ENCODE results near the gene SEL1L2. TPM values are rescaled to one million over a fixed set of nuclear protein-coding genes. Genes with fewer than 3 reads are reported as not detected.

The SEL1L2 gene
- total RNA-seq, 4 donors from 2014 or later: not detected

GRCh38 chr20:13824459-13824858 is 166.0 kb downstream of the SEL1L2 start:
- Histone ChIP-seq H3K9me3 (no peaks in the 10 kb centered on the region), H3K27me3 (no peaks in the 10 kb centered on the region), H3K4me3 (no peak overlapping the region), H3K27ac (no peak overlapping the region), H3K36me3 (no peaks in the 10 kb centered on the region), H3K4me1 (no peaks in the 10 kb centered on the region)
- TF ChIP-seq CTCF (IDR thresholded peaks at IDR 0.05): no peak
- no peak for TF ChIP-seq POLR2A (IDR thresholded peaks at IDR 0.05)
- DNase-seq: no peak

GRCh38 chr20:13822459-13822858 is 168.0 kb downstream of the SEL1L2 start:
- no peaks in the 10 kb centered on the region for H3K4me1 ChIP-seq
- DNase-seq: no peak
- TF ChIP-seq POLR2A (IDR thresholded peaks at IDR 0.05) (no peak), CTCF (IDR thresholded peaks at IDR 0.05) (no peak)

GRCh38 chr20:13821876-13822275 is 168.5 kb downstream of the SEL1L2 start:
- H3K4me3 ChIP-seq: no peak overlapping the region
- peaks cover 0 to 13% (median 0%) of the 10 kb centered on the region in 3 donors for H3K36me3 ChIP-seq
- H3K27me3 ChIP-seq: no peaks in the 10 kb centered on the region
- H3K9me3 ChIP-seq: no peaks in the 10 kb centered on the region
- H3K27ac ChIP-seq: no peak overlapping the region
- no peak for DNase-seq
- no peaks in the 10 kb centered on the region for H3K4me1 ChIP-seq
- TF ChIP-seq POLR2A (IDR thresholded peaks at IDR 0.05): no peak
- no peak for TF ChIP-seq CTCF (IDR thresholded peaks at IDR 0.05)

More at GRCh38 chr20:13822459-13822858, 168.0 kb downstream of the SEL1L2 start:
- no peaks in the 10 kb centered on the region for H3K27me3 ChIP-seq
- H3K27ac ChIP-seq: no peak overlapping the region
- no peaks in the 10 kb centered on the region for H3K9me3 ChIP-seq
- H3K36me3 ChIP-seq: peaks cover 0 to 7% (median 0%) of the 10 kb centered on the region in 3 donors
- no peak overlapping the region for H3K4me3 ChIP-seq

GRCh38 chr20:13819885-13820645 is 170.3 kb downstream of the SEL1L2 start:
- Histone ChIP-seq H3K9me3 (no peaks in the 10 kb centered on the region), H3K4me3 (no peak overlapping the region), H3K36me3 (peaks cover 0 to 29% (median 0%) of the 10 kb centered on the region in 3 donors), H3K27ac (no peak overlapping the region), H3K4me1 (no peaks in the 10 kb centered on the region), H3K27me3 (no peaks in the 10 kb centered on the region)
- no peak for TF ChIP-seq POLR2A (IDR thresholded peaks at IDR 0.05)
- peak; percentile 60 to 73 (median 67) for TF ChIP-seq CTCF (IDR thresholded peaks at IDR 0.05)
- no peak for DNase-seq

- Histone ChIP-seq H3K4me3 (no peak overlapping the region), H3K9me3 (no peaks in the 10 kb centered on the region), H3K4me1 (no peaks in the 10 kb centered on the region), H3K27me3 (no peaks in the 10 kb centered on the region), H3K27ac (no peak overlapping the region), H3K36me3 (peaks cover 0 to 56% (median 0%) of the 10 kb centered on the region in 3 donors)
- DNase-seq: no peak
- TF ChIP-seq POLR2A (IDR thresholded peaks at IDR 0.05) (no peak), CTCF (IDR thresholded peaks at IDR 0.05) (no peak)
Measured at GRCh38 chr20:13817342-13817741, 173.1 kb downstream of the SEL1L2 start.

Data from Peyer's patch (tissue), 4 donors.